DMS 273 (cell line): ENCODE data around the gene SLC6A6.
"Not testable (repeated sequence)": the region's sequence is repeated elsewhere in the genome, so short reads cannot be mapped to it uniquely, and the experiment has no call there.

ENCODE experiments used
- DNase-seq: peaks from one replicate; lab custom pipeline; 2025; ENCODE audit not compliant: unreplicated experiment; lab: John Stamatoyannopoulos, UW

Gene SLC6A6

DNA sequence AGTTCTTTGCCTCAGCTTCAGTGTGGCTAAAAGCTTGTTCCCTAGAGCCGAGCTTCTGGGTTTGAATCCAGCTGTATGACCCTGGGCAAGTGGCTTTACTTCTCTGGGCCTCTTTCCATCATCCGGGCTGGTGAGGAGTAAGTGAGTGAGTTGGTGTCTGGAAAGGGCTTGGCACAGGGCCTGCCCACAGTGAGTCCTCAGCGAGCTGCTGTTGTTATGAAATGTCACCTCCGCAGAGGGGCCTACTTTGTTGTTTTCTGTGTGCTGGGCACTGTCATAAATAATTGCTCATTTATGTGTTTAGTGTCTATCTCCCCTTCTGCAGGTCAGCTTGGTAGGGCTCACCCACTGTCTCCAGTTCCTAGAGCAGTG, 31.7 kb downstream of the SLC6A6 start:
- DNase-seq: no peak

GRCh38 chr3:14434498-14435151, 32.2 kb downstream of the SLC6A6 start:
- no peak for DNase-seq

DNA sequence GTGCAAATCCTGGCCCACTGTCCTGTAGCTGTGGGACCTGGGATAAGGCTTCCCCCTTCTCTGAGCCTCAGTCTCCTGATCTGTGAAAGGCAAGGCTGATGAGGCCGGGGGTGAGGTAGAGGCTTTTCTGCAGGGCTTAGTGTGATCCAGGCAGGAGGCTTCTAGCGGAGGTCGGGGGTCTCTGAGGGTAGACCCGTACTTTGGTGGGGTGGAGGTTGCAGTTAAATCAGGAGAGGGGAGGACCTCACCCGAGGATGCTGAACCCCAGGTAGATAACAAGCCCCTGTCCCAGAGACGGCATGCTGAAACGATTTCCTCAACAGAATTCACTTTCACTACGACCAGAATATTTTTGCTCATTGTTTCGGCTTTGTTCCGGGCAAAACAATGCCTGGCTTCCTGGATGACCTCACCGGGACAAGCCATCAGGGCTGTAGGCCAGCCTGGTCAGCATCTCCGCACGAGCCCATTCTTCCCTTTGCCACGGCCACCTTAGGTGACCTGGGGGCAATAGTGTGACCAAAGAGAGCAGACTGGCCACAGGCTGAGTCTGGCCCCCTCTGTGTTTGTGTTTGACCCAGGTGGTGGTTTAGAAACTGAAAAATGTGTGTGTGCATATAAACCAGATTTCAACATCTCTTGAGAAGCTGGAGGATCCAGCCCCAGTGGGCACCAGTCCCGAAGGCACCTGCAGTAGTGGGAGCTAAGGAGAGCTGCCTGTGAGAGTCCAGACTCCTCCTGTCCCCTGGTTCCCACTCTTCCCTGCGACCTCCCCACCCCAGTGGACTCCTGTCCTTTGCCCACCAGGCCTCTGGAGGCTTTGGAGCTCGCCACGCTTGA, 33.0 kb downstream of the SLC6A6 start:
- no peak for DNase-seq

DNA sequence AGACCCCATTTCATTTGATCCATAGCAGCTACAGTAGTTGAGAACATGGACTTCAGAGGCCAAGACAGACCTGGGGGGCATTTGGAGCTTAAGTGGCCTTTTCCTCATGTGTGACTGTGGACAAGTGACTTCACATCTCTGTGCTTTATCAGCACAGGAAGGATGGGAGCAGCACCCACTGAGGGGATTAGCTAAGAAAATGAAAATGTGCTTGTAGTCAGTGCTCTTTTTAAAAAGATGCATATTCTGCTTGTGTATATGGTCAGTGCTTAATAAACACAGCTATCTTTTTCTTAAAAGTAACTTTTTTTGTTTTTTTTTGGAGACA, 34.5 kb downstream of the SLC6A6 start:
- no peak for DNase-seq

DNA sequence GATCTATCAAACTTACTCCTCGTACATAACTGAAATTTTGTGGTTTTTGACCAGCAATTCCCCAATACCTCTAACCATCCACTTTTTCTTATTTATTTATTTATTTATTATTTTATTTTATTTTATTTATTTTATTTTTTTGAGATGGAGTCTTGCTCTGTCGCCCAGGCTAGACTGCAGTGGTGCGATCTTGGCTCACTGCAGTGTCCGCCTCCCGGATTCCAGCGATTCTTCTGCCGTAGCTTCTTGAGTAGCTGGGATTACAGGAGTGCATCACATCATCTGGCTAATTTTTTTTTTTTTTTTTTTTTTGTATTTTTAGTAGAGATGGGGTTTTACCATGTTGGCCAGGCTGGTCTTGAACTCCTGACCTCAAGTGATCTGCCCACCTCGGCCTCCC, 35.3 kb downstream of the SLC6A6 start:
- not testable (repeated sequence) for DNase-seq

- no peak for DNase-seq
Observed at GRCh38 chr3:14438262-14438661, 35.9 kb downstream of the SLC6A6 start.

DNA sequence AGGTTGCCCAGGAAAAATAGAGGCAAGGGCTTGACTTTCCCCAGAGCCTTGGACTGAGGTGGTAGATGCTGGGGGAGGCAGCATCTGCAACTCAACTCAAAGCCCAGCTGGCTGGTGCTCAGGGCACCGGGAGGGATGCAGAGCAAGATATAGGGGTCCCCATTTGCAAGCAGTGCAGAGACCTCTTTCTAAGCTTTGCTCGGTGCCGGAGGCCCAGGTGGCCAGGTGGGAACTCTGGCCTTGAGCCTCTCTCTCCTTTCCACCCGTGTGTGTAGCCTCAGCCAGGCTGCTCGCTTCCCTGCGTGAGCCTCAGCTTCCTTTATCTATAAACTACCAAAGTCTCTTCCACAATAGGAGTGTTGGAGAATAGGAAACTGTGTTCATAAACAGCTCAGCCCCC, 36.5 kb downstream of the SLC6A6 start:
- no peak for DNase-seq

DNA sequence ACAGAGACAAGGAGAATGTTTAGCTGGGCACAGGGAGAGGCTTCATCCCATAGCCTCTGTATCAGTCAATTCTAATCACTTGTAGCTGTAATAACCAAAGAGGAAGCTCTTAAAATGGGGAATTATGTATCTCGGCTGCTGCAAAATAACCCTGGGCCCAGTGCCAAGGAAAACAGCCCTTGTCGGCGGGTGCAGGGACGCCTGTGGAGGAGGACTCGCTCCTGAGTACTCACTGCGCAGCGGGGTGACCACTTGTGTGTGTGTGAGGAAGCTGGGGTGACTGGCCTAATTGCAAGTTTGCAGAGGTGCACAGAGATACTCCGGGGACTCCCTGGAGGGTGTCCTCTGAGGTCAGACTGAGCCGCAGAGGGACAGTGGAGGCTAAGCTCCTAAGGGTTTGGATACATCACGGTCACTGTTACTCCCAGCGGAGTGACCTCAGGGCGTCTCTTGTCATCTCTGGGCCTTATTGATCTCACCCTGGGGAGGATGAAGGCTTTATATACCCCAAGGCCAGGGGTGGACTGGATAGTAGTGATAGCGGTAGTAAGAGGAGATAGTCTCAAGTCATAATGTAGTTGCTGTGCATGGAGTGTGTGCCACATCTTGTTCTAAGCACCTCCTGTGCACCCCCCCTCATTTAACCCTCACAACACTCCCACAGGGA, 37.2 kb downstream of the SLC6A6 start:
- peak; percentile 19 for DNase-seq

DNA sequence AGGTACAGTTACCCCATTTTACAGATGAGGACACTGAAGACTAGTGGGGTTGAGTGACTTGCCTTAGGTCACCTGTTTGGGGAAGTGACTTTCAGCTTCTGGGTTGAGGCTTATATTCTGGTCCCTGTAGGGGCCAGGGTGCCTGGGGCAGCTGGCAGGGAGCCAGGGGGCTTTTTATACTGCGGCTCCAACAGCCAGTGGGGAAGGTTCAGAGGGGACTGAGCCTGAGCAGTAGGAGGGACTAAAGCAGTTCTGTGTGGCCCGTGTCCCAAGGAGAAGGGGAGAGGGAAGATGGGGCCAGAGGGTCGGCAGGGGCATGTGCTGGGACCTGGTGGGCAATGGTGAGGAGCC, 37.7 kb downstream of the SLC6A6 start:
- DNase-seq: no peak

DNA sequence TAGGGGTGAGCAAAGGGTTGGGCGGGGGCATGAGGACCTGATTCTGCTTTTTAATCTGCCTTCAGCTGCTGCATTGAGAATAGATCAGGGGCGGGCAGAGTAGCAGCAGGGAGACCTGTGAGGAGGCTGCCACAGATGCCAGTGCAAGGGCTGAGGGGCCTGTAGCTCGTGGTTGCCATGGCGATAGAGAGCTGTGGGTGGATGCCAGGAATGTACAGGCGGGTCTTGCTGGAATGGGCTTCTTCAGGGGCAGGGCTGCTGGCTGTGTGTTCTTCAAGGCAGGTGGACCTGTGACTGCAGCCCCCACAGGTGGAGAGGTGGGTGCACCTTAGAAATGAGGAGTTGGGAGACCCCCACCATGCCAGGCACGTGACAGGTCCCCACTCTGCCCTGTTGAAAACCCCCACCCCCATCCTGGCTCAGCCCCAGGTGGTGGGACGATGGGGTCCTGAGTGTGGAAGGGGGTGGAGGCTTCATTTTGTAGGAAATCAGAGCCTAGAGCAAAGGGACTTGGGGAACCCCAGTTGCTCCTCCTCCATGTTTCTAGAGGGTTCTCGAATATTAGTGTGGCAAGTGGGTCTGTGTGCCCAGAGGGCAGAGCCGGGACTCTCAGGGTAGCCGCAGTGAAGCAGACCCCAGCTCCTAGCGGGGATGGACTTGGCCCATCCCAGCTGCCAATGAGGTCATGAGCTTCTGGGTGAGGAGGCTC, 38.3 kb downstream of the SLC6A6 start:
- DNase-seq: peak; percentile 67

- DNase-seq: no peak
Observed at GRCh38 chr3:14441240-14441919, 39.0 kb downstream of the SLC6A6 start.

GRCh38 chr3:14441920-14442300, 39.5 kb downstream of the SLC6A6 start:
- DNase-seq: no peak

DNA sequence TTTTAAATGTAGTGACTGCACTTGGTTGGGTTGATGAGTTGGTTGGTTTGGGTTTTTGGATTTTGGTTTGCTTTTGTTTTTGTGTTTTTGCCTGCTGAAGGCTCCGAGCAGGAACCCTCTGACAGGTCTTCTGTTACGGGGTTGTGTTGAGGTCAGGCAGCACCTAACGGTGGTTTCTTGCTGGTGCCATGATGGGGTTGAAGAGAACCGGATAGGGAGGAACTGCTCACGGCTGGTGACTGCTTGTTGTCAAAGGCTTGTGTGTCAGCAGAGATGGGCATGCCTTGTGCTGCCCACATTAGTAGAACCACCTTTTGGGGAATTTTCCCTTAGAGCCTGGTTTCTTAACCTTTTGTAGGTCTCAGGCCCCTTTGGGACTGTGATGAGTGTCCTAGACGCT, 42.0 kb downstream of the SLC6A6 start:
- DNase-seq: no peak

- no peak for DNase-seq
Observed at GRCh38 chr3:14445773-14446172, 43.4 kb downstream of the SLC6A6 start.

GRCh38 chr3:14446988-14447570, 44.7 kb downstream of the SLC6A6 start:
- DNase-seq: no peak

- no peak for DNase-seq
Observed at GRCh38 chr3:14448063-14448462, 45.7 kb downstream of the SLC6A6 start.

DNA sequence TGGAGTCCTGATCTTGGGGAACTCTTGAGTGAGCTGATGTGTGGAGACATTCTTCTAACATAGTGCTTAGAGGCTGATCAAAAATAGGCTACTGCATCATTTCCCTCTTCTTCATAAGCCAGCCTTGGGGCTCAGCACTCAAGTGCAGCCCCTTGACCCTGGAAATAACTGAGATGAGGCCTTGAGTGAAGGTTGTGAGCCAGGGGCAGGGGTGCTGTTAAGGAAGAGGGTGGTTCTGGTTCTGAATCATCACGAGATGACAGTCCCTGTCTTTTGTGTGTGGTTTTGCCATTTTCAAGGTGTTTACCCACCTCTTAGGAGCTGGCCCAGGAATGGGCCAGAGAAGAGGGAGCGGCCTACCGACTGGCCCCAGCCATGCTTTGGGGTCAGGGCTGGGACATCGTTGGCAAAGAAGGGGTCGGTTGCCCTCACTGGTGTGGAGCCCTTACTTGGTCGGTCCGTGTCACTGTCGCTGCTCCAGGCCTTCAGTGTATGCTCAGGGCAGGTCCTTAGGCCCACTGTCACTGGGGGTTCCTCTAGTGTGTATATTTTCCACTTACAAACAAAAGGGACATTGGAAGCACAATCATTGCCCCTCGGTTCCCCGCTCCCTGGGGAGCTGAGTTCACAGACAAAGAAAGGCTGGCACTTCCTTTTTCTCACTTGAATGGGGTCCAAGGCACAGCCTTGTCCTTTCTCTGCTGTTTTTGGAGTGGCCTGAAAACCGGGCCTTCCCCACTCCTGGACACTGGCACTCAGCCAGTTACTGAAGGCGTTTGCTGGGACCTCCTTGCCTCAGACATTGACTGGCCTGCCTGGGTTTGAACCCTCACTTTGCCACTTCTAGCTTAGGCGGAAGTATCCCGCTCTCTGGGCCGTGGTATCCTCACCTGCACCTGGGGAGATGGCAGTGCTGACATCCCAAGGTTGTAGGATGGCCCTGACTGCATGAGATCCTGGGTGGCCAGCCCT, 46.6 kb downstream of the SLC6A6 start:
- no peak for DNase-seq

DNA sequence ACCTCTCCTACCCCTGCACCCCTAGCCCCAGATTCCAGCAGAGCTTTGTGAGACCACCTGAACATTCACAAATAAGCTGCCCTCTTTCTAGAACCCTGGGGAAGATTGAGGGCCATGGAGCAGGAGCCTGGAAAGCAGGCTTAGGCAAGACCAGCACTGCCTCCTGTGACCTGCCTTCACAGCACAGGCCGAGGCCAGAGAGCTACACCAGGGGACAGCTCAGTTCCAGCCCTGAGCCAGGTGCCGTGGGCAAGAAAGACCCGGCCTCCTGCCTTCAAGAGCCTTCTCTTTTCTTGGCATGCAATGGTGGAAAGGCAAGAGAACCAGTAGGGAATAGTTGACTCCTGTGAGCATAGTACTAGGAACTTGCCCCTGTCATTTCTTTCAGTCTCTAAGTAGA, 48.1 kb downstream of the SLC6A6 start:
- DNase-seq: no peak

DNA sequence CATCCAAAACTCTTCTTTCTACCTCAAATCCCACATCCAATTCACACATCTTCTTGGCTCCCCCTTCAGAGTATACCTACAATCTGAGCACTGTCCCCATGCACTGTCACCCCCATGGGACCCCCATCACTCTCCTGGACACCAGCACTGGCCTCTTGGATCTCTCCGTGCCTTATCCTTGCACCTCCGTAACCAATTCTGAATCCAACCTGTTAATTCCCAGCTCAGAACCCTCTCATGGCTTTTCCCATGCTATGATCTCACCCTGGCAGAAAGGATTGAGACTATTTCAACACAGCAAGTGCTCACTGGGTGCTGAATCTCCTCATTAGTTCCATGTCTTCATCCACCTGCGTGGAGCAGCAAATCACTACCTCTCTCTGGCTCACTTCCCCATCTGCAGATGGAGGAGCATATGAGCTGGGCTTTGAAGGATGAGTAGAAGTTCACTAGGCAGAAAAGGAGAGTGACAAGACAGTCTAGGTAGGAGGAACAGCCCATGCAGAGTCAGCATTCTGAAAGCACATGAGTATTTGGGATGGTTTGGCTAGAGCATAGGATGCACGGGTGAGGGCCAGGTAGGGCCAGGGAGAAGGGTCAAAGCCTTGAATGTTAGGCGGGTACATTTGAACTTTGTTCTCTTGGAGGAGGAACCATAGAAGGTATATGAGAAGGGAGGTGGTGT, 48.7 kb downstream of the SLC6A6 start:
- DNase-seq: no peak
